ENCODE data around the gene PIK3C2A. TPM values are rescaled to one million over a fixed set of nuclear protein-coding genes. Genes with fewer than 3 reads are reported as not detected.
"Not testable (repeated sequence)": the region's sequence is repeated elsewhere in the genome, so short reads cannot be mapped to it uniquely, and the experiment has no call there.

Gene PIK3C2A
- polyA plus RNA-seq (2014; cell fraction: cytosol; rRNA removed) = 20.9 and 25.4 TPM in 2 replicates
- polyA plus RNA-seq (2014; cell fraction: nucleus; rRNA removed) = 24.7 and 26.0 TPM in 2 replicates

- peak; percentile 95 for DNase-seq (ENCODE audit: low spot score)
These were observed at the start of gene PIK3C2A for GRCh38 chr11:17207317-17208256. Gene PIK3C2A (minus strand): TSS chr11:17207986. CDS start chr11:17169741, 38,245 bp downstream.

GRCh38 chr11:17257196-17257595 lies 49.4 kb upstream of the PIK3C2A start:
- DNase-seq (ENCODE audit: low spot score) = no peak

- no peak for DNase-seq (ENCODE audit: low spot score)
These were observed 48.7 kb upstream of the PIK3C2A start for GRCh38 chr11:17256512-17256911.

- DNase-seq (ENCODE audit: low spot score) = no peak
These were observed 44.9 kb upstream of the PIK3C2A start for GRCh38 chr11:17252704-17253103.

- no peak for DNase-seq (ENCODE audit: low spot score)
These were observed 43.0 kb upstream of the PIK3C2A start for GRCh38 chr11:17250561-17251350.

- DNase-seq (ENCODE audit: low spot score) = no peak
These were observed 36.3 kb upstream of the PIK3C2A start for GRCh38 chr11:17244046-17244445.

- DNase-seq (ENCODE audit: low spot score) = not testable (repeated sequence)
These were observed 35.2 kb upstream of the PIK3C2A start for GRCh38 chr11:17242954-17243353.

- no peak for DNase-seq (ENCODE audit: low spot score)
These were observed 33.0 kb upstream of the PIK3C2A start for GRCh38 chr11:17240780-17241179.

- not testable (repeated sequence) for DNase-seq (ENCODE audit: low spot score)
These were observed 32.1 kb upstream of the PIK3C2A start for GRCh38 chr11:17239927-17240326.

GRCh38 chr11:17238377-17238776 lies 30.6 kb upstream of the PIK3C2A start:
- no peak for DNase-seq (ENCODE audit: low spot score)

- DNase-seq (ENCODE audit: low spot score) = no peak
These were observed 25.3 kb upstream of the PIK3C2A start for GRCh38 chr11:17233101-17233500.

GRCh38 chr11:17230867-17231851 lies 23.4 kb upstream of the PIK3C2A start:
- DNase-seq (ENCODE audit: low spot score) = no peak

- DNase-seq (ENCODE audit: low spot score) = no peak
These were observed 21.8 kb upstream of the PIK3C2A start for GRCh38 chr11:17229481-17230152.

GRCh38 chr11:17228186-17228925 lies 20.6 kb upstream of the PIK3C2A start:
- not testable (repeated sequence) for DNase-seq (ENCODE audit: low spot score)

- no peak for DNase-seq (ENCODE audit: low spot score)
These were observed 16.9 kb upstream of the PIK3C2A start for GRCh38 chr11:17224727-17225126.

GRCh38 chr11:17221968-17222367 lies 14.2 kb upstream of the PIK3C2A start:
- no peak for DNase-seq (ENCODE audit: low spot score)

GRCh38 chr11:17219016-17219415 lies 11.2 kb upstream of the PIK3C2A start:
- DNase-seq (ENCODE audit: low spot score) = no peak

GRCh38 chr11:17218403-17218802 lies 10.6 kb upstream of the PIK3C2A start:
- DNase-seq (ENCODE audit: low spot score) = no peak

GRCh38 chr11:17217401-17217800 lies 9.6 kb upstream of the PIK3C2A start:
- no peak for DNase-seq (ENCODE audit: low spot score)

- no peak for DNase-seq (ENCODE audit: low spot score)
These were observed 6.6 kb upstream of the PIK3C2A start for GRCh38 chr11:17214338-17214737.
